ENCODE results near the gene OR2T10.
"Not testable (repeated sequence)": the region's sequence is repeated elsewhere in the genome, so short reads cannot be mapped to it uniquely, and the experiment has no call there.

OR2T10 gene, protein sequence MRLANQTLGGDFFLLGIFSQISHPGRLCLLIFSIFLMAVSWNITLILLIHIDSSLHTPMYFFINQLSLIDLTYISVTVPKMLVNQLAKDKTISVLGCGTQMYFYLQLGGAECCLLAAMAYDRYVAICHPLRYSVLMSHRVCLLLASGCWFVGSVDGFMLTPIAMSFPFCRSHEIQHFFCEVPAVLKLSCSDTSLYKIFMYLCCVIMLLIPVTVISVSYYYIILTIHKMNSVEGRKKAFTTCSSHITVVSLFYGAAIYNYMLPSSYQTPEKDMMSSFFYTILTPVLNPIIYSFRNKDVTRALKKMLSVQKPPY

DNA sequence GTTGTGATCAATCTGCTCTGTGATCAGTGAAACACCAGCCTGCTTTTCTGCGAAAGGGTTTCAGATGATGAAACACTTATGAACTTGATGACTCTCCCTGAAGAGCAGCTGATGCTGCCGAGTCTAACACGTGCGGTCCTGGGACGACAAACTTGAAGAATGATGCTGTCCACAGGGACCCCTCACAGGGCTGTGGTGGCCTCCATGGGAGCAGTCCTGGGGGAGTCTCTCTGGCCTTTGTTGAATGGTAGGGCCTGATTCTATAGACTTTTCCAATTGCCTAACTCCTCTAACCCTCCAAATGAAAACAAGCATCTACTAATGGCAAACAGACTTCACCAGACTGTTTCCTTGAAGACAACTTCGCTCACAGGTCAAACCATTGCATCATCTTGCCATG lies at the start of gene OR2T10:
OR2T10 (minus strand) TSS at position 112 of the 400 bp plus-strand sequence. CDS start 3,932 bp downstream, outside the sequence.
- DNase-seq, result no peak

DNA sequence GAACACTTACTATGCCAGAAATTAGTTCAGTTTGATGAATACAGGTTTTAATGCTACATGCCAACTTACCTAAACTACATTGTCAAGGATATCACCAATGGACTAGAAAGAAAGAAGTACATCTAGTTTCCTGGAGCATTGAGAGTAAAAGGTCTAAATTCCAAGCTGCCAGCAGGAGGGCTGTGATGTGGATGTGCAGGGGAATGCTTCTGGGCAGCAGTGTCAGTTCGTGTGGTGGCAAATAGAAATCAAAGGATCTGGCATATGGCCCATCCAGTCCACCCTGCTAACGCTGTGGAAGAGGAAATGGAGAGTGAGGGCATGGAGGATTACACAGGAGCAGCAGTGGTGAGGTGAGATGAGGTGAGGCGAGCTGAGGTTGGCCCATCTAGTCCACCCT lies 47.7 kb upstream of the OR2T10 start, which contains the start of gene OR2T35:
OR2T35 (minus strand) TSS at position 101 of the 400 bp plus-strand sequence. CDS start 6,020 bp downstream, outside the sequence.
- DNase-seq, result not testable (repeated sequence)

DNA sequence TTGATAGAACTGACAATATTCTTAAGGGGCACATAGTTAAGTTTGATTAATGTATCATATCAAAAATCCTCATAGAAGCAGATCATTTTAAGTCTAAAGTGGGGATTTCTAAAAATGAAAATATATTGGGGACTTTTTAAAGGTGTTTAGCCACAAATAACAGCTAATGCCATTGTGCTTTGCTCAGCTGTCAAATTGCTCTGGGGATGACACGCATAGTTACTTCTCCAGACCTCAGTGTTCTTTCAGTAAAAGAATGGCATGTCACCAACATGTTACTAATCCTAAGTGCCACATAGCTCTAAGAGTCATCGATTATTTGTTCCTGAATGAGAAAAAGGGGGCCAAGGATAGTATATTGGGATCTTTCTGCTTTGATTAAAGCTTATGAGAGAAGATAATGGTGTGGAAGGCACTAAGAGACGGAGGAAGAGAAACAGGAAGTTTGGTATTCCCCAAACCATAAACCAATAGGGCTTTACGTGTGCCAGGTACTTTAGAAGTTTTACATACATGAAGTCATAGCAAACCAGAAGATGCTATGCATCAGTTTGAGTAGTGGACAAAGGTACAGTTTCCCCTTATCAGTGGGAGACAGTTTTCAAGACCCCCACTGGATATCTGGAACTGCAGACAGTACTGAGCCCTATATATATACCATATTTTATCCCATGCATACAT lies 45.6 kb upstream of the OR2T10 start:
- not testable (repeated sequence) for DNase-seq

DNA sequence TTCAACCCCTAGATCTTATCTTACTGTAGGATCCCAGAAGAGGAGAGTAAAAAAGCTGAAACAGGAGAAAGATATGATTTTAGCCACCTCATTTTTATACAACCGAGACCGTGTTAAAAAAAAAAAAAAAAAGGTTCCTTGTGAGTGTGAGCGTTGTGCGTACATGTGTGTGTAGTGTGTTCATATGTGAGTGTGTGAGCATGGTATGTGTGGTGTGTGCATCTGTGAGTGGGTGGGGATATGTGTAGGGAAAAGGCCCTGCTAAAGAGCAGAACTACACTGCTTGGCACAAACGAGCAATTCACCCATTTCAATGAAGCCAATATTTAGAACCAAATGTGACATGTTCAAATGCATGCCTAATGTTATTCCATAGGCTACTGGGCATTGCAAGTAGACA lies 44.1 kb upstream of the OR2T10 start:
- not testable (repeated sequence) for DNase-seq

DNA sequence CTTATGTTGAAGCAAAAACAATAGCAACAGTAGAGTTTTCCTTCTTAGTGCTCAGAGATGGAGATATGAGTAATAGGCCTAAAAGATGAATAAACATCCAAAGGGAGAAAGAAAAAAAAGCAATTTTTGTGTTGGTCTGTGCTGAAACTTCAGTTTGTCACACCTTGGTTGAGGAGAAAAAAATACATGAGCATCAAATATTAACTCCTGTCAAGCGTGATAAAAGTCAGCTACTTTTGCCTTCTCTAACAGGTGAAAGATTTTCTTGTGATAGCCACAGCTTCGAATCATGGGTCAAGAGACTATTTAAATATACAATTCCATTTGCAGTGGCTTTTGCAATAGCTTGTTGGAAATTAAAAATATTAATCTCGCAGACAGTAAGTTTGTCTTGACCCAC lies 43.4 kb upstream of the OR2T10 start:
- DNase-seq, result not testable (repeated sequence)

DNA sequence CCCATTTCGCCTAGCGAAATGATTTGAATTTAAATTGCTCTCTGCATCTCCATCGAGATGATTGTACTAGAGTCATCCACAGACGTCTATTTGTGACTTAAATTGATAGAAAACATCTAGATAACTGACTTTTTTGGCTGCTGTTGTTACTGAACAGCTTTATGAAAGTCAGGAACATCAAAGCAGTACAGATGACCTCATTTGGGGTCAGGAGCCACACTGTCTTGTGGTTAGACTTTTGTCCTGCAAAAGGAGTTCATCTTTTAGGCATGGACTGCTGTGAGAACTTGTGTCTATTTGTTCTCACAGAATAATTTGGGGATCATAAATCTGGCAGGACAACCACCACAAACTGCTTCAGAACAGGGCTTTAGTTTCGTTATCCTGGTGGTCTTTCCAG lies 42.2 kb upstream of the OR2T10 start:
- not testable (repeated sequence) for DNase-seq

DNA sequence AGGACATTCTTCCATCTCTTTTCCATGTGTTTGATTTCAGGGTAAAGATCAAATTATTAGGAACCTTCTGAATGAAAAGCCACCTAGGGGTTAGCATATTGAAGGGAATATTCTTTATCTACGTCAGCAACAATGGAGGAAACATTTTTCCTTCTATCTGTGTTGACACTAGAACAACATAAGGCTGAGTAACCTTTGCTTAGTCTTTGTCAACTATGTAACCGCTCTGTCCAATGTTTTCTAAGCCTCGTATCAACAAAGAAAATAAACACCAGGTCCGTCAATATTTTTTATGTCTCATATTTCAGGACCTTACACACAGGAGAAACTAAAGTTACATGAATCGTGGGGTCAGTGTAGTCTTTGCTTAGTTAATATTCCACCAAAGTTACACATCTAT lies 39.1 kb upstream of the OR2T10 start:
- not testable (repeated sequence) for DNase-seq

DNA sequence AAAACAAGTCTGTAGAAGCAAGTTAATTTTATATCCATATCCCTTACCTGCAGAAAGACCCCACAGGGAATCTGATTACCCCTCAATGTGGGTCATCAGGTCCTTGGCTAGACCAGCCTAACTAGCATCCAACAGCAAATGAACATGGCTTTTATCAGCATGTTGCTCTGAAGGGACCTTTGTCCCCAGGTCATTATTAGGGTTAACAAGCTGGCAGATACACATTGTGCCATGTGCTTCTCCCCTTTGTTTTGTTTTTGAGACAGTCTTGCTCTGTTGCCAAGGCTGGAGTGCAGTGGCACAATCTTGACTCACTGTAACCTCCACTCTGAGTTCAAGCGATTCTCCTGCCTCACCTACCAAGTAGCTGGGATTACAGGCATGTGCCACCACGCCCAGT lies 37.5 kb upstream of the OR2T10 start, which contains the start of gene OR2T11:
OR2T11 (minus strand) TSS at position 101 of the 400 bp plus-strand sequence. CDS start 7,963 bp downstream, outside the sequence.
- not testable (repeated sequence) for DNase-seq

DNA sequence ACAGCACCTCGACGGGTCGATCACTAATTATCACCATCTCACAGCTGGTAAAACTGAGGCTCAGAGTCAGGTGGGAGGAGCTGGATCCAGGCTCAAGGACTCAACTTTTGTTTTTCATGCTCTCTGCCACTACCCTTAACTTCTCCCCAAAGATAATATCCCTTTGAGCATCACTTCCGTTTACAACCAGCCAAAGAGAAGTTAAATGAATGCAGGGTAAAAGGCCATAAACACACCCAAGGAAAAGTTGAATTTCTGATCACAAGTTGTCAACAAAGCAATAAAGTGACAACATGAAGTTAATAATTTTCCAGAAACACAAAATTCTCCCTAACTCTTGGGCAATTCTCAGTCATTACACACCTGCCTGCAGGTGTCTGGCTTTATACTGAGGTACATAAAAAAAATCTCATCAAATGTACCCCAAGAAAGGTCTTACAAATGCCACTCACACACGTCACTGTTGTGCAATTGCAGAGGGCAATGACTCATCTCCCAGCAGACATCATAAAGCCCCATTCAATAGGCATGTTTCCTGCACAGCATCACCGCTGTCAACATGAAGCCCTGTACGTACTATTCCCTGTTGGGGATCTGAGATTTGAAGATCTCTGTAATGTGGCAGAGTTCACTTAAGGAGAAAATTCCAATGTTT lies 34.0 kb upstream of the OR2T10 start:
- DNase-seq, result no peak

DNA sequence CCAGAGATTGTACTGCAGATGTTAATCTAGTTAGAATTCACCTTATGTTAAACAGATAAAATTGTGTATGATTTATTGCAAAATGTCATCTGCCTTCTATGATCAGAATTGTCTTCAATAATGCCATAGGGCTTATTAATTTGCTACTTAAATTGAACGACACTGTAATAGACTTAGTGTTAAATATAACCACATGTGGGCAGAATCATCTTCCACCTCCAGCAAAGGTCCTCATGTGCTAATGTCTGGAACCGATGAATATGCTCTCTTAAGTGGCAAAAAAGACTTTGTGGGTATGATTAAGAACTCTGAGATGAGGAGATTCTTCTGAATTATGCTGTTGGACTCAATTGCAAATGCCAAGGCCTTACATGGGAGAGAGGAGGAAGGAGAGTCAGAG lies 33.1 kb upstream of the OR2T10 start:
- DNase-seq, result no peak

DNA sequence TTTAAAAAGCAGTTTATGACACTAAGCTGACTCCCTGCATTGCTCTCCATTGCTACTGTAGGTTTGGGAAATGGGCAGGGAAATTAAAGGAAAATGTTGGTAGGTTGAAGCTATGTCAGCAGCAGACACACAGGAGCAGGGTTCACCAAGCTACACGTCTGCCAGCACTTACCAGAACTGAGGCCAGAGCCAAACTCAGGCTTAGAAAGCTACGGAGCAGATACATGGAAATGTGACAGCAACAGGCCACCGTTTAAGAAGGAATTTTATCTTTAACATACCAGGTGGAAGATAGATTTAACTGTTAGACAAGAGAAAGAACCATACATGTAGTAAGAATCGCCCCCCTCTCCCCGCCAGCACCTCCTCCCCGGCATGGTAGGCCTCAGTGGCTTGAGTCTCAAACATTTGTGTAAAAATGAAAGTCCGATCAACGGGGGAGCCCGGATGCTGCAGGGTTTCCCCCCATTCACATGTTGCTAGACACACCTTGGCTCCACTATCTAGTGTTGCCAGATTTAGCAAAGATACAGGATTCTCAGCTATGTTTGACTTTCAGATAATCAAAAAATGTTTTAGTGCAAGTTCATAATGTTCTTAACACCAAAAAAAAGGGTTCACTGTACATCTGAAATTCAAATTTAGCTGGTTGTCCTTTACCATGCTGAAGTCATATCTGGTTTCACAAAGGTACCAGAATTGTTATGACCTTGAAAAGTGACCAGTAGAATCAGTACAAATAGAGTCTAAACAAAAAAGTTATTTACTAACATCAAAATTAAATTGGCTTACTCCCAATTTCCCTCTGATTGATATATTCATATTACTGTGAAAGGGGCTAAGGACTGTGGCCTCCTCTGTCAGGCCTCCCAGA lies 30.7 kb upstream of the OR2T10 start:
- no peak for DNase-seq

DNA sequence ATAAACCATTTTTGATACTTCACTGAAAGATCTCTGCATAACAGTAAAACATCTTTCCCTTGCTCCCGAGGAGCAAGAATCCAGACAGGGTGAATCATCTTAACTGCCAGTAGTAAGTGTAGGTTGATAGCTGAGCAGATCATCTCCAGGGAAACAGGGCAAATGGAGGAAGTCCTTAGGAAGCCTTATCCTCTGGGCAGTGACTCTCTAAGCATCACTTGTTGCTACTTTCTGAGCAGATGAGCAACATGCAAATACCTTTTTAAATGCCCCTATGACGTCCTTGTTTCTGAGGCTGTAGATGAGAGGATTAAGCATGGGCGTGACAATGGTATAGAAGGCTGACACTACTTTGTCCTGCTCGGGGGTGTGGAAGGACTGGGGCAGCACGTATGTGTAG lies 28.5 kb upstream of the OR2T10 start:
- no peak for DNase-seq

DNA sequence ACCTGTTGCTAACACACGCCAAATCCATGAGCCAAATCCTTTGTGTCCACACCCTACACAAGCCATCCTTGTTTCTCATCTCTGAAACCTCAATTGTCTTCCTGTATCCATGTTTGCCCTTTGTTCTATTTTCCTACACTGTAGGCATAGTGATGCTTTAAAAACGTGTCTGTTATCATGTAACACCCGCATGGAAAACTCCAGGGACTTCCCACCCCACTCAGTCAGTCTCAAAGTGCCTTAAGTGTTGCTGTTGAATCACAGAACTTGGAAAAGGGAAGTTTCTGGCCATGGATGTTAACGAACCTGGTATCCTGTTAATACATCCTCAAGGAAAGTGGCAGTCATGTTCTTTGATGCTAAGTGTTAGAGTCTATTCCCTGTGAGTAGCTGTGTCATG lies 27.7 kb upstream of the OR2T10 start:
- DNase-seq, result no peak

DNA sequence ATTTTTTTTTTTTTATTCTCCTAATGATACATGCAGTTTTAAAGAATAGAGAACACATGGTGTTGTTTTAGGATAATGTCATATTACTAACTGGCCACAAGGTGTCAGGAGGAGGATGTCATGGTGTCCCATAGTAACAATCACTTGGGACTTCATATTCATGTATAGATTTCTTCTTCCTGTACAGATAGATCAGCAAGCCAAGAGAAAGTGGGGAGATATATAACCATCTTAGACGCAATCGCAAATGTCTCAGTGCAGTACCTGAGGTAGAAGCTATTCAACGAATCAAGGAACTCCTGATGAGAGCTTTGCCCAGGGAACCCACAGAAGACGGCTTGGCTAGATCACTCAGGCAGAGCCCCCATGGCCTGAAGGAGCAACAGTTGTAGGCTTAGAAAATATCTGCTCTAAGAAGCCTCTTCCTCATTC lies 25.1 kb upstream of the OR2T10 start:
- no peak for DNase-seq

DNA sequence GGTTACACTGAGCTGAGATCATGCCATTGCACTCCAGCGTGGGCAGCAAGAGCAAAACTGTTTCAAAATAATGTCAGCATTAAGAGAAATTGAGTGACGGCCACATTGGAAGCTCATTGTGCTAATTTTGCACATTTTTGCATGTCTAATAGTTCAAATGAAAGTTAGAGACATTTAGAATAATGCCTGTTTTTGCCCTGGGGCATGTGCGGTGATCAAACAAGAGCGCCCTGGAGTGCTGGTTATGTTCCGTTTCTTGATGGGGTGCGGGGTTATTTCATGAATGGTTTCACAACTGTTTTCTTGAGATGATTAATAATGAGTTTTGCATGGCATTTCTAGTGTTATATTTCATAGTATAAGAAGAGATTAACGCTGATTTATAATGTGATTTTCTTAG lies 24.3 kb upstream of the OR2T10 start:
- DNase-seq, result no peak

DNA sequence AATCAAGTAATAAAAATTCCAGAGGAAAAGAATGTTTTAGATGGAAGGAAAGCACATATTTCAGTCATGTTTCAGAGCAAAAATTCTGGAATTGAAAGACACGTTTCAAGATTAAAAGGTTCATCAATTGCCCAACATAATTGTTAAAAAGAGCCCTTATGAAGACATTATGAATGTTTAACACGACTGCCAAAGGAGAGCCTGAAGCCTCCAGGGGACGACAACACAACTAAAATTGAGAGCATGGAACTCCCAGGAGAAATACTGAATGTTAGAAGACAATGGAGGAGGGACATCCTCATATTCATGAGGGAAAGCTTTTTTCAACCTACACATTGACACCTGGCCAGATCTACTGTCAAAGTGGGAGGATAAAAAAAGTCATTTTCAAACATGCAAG lies 21.4 kb upstream of the OR2T10 start:
- DNase-seq, result no peak

DNA sequence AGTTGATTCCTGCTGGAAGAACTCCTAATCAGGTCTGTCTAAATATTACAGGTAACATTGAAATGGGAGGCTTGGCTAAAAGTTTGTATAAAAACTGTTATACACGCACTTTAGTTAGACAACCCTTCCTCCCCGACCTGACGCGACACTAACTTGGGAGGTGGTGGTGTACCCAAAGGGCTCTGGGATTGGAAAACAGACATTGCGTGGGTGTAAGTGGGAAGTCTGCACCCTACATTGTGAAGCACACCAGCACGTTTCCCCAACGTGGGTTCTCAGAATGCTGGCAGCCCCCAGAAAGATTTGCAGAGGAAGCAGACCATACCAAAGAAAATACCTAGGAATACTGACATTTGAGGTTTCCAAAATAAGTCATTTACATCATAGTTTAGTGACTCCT lies 20.6 kb upstream of the OR2T10 start:
- DNase-seq, result no peak

DNA sequence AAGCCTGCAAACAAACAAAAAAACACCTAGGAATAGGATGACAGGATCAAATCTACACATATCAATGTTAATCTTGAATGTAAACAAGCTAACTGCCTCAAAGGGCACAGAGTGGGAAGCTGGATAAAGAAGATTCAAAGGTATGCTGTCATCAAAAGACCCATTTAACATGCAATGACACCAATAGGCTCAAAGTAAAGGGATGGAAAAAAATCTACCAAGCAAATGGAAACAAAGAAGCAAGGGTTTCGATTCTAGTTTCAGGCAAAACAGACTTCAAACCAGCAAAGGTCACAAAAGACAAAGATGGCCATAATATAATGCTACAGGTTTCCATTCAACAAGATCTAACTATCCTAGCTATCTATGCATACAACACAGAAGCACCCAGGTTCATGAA lies 16.2 kb upstream of the OR2T10 start:
- DNase-seq, result no peak

DNA sequence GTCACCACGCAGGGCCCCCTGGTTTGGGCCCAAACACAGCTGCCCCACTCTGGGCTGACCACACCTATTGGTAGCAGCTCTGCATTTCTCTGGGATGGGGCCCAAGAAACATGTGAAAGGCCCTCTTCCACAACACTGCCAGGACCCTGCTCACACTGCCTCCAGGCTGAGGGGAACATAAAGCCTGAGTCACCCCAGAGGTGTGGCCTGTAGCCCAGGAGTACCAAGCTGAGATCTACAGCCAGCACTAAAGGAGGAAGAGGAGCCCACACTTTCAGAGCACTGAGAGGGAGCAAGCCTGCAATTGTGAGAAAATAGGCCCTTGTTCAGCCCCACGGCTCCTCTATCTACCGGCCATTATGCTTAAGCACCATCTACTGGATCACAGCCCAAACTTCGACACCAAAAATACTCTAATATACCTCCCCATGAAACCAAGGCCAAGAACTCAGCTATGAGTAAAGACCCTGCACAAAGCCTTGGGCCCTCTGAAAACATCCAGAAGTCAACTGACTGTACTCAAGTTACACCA lies 14.4 kb upstream of the OR2T10 start:
- DNase-seq, result no peak

DNA sequence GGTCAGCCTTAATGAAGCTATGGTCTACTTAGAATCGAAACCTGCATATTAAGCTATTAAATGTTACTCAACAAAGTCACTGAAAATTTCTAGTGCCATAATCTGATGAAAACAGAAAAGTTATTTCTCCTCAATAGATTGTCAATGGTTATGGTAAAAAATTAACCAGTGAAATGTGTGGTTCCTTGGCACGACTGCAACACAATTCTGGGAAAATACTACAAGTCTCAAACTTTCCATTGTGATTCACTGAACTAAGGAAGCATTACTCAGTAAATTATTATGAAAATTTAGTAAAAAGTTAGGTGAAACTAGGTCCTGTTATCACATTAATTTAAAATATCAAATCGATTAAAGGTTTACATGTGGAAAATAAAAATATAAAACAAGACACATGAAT lies 12.8 kb upstream of the OR2T10 start:
- DNase-seq, result no peak

DNA sequence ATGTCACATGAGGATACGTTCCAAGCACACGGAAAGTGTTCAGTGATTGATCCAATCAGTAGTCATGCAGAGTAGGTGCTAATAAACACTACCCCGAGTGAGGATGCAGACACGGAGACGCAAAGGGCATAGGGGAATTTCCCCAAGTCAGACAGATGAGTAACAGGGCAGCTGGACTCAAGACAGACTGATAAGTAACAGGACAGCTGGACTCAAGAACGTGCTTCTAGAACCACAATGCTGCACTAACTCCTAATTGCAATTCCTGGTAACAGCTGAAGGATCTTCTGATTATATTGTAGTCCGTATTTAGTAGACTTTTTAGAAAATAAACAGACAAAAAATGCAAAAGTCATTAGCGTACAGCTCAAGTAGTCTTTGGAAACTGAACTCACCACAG lies 1.9 kb upstream of the OR2T10 start:
- DNase-seq, result no peak

DNA sequence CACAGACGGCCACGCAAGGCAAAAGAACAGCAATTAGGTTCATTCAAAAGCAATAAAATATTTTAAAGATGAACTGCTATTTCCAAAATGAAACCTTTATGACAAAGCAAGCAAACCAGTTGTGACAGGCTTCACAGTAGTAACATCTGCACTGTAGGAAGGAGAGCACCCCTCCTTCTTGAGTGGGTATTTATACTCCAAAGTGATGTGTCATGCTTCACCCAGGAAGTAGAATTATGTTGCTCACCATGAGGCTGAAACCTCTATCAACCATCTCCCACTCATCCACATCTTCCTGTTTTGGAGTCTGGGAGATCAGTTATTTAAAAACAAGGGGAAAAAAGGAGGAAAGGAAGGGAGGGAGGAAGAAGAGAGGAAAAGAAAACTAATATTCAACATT lies 885 bp downstream of the OR2T10 start:
- no peak for DNase-seq
